PFSK-1 (cell line): ENCODE data around the gene ADTRP.

Source experiments
- POLR2AphosphoS5 ChIP-seq: IDR thresholded peaks from 2 replicates; pipeline ENCODE4 v1.6.1; 2012; ENCODE audit warnings: low read depth, mild to moderate bottlenecking, control low read depth, low read length, moderate library complexity
- REST ChIP-seq, 2 experiments: IDR thresholded peaks; 2 replicates each; pipeline versions ENCODE4 v1.6.1 to v1.8.0; 2011 to 2012; ENCODE audit warnings: low read depth in 2 of 2, low read length in 2 of 2, control low read depth in 1 of 2, inconsistent platforms in 1 of 2, mild to moderate bottlenecking in 1 of 2, moderate library complexity in 1 of 2; ENCODE audit not compliant: insufficient read depth in 1 of 2
- TAF1 ChIP-seq: IDR thresholded peaks from 2 replicates; pipeline ENCODE4 v1.6.1; 2012; ENCODE audit warnings: low read length, control low read depth, borderline replicate concordance; ENCODE audit not compliant: insufficient read depth

DNA sequence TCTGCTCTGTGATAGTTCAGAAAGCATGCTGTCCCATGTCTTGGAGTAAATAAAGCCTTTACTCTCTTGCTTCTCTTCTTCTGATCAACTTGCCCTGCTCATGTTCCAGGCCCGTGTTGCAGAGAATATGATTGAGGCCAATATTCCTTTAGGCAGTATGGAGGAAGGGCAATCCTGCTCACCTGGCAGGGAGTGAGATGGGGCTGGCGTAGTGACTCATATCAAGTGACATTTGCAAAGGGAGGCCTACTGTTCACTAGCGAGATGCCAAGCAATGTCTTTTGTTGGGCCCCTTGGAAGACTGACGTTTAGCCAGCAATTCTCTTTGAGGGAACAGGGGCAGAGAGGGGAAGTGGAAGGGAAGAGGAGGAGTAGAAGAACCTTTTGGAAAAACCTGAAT, 19.7 kb downstream of the ADTRP start:
- TF ChIP-seq POLR2AphosphoS5 (no peak), REST (IDR thresholded peaks at IDR 0.05; ENCODE audit: insufficient read depth in 1 of 2, low read depth in 2 of 2, low read length in 2 of 2) (no peak), TAF1 (no peak)
